Liver (tissue), 3 donors: ENCODE results near the gene ENOX1.

Experiments
- CTCF ChIP-seq: fragments of 150-350 bp; IDR thresholded peaks from 2 replicates; pipeline ENCODE4 v1.5.1; 2017; ENCODE audit warnings: improper control_type of control experiment, low read depth, low read length; ENCODE audit not compliant: missing input control
- JUND ChIP-seq, 2 donors: IDR thresholded peaks; 2 replicates each; pipeline ENCODE4 v1.6.1; 2016; ENCODE audit warnings: antibody characterized with exemption in 2 of 2
- REST ChIP-seq: IDR thresholded peaks from 2 replicates; pipeline ENCODE4 v1.6.1; 2016; ENCODE audit warnings: antibody characterized with exemption, mild to moderate bottlenecking
- TAF1 ChIP-seq: conservative IDR thresholded peaks from 2 replicates; pipeline ENCODE4 v1.6.1; 2016; ENCODE audit warnings: antibody characterized with exemption, mild to moderate bottlenecking
- donor health status: healthy.
- donor health status: healthy.

GRCh38 chr13:43802511-43802910, 15.7 kb upstream of the ENOX1 start:
- TF ChIP-seq TAF1: no peak
- TF ChIP-seq CTCF: no peak
- no peak for TF ChIP-seq JUND (IDR thresholded peaks at IDR 0.05)
- no peak for TF ChIP-seq REST
